PFSK-1 (cell line): ENCODE results near the gene CTIF.

Experiments
- SIN3A ChIP-seq: IDR thresholded peaks from 2 replicates; pipeline ENCODE4 v1.6.1; 2012; ENCODE audit warnings: mild to moderate bottlenecking, low read length, moderate library complexity, borderline replicate concordance; ENCODE audit not compliant: insufficient read depth
- TAF1 ChIP-seq: IDR thresholded peaks from 2 replicates; pipeline ENCODE4 v1.6.1; 2012; ENCODE audit warnings: low read length, control low read depth, borderline replicate concordance; ENCODE audit not compliant: insufficient read depth

- TF ChIP-seq TAF1 (no peak), SIN3A (no peak)
These were observed 34.0 kb upstream of the CTIF start for GRCh38 chr18:48504819-48505218.
